ENCODE measurements around the gene RBM47. TPM values are rescaled to one million over a fixed set of nuclear protein-coding genes. Genes with fewer than 3 reads are reported as not detected.

The RBM47 gene
- total RNA-seq, 4 donors from 2014 or later = 13.3 to 38.3 (median 21.8) TPM

- intact Hi-C loops (cut with DNase I) = no loop called here
- H3K27me3 ChIP-seq = no peaks in the 10 kb centered on the region
- no peaks in the 10 kb centered on the region for H3K36me3 ChIP-seq
- no peak overlapping the region for H3K4me3 ChIP-seq
- H3K27ac ChIP-seq (replicated peaks in 1 of 4) = no peak overlapping the region
- TF ChIP-seq CTCF (IDR thresholded peaks at IDR 0.05) = no peak
- no peak for TF ChIP-seq POLR2A (IDR thresholded peaks at IDR 0.05; ENCODE audit: low read depth)
- TF ChIP-seq EP300 (IDR thresholded peaks at IDR 0.05) = no peak
- TF ChIP-seq POLR2AphosphoS5 (IDR thresholded peaks at IDR 0.05) = no peak
- no peaks in the 10 kb centered on the region for H3K4me1 ChIP-seq
- 85% methylated on average over 3 of the region's 3 CpGs for WGBS
- DNase-seq (ENCODE audit: extremely low spot score) = no peak
- peaks cover 0 to 3% (median 0%) of the 10 kb centered on the region in 4 donors for H3K9me3 ChIP-seq
These were observed 37.6 kb downstream of the RBM47 start for GRCh38 chr4:40592034-40592433.

GRCh38 chr4:40587826-40588225, 41.8 kb downstream of the RBM47 start:
- 73% methylated on average over 3 of the region's 3 CpGs for WGBS
- no peak for TF ChIP-seq POLR2A (IDR thresholded peaks at IDR 0.05; ENCODE audit: low read depth)
- TF ChIP-seq POLR2AphosphoS5 (IDR thresholded peaks at IDR 0.05) = no peak
- no peak for TF ChIP-seq EP300 (IDR thresholded peaks at IDR 0.05)
- TF ChIP-seq CTCF (IDR thresholded peaks at IDR 0.05) = no peak
- no peaks in the 10 kb centered on the region for H3K4me1 ChIP-seq
- H3K27me3 ChIP-seq = no peaks in the 10 kb centered on the region
- no peaks in the 10 kb centered on the region for H3K36me3 ChIP-seq
- DNase-seq (ENCODE audit: extremely low spot score) = no peak
- H3K27ac ChIP-seq (replicated peaks in 1 of 4) = peak overlapping the region in 1 of 4 donors; percentile 44
- H3K9me3 ChIP-seq = peaks cover 0 to 3% (median 0%) of the 10 kb centered on the region in 4 donors
- H3K4me3 ChIP-seq = no peak overlapping the region
- intact Hi-C loops (cut with DNase I) = no loop called here

GRCh38 chr4:40587351-40587750, 42.3 kb downstream of the RBM47 start:
- 88% methylated on average over 2 of the region's 2 CpGs for WGBS

DNA sequence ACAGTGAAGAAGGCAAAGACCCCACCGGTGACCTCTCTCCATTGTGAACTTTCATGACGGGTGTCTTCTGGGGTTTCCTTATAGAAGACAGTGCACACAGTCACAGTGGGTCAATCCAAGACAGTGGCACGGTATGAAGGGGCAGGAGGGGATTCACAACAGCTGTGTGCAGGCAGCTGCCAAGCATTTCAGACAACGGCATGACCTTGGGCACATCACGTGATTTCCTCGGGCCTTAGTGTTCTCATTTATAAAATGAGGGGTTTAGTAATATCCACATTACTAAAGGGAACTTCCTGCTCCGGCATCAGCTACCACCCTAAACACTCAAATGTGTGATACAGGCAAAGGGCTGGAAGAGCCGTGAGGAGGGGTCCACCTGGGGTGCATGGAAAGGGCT, 42.9 kb downstream of the RBM47 start:
- no peaks in the 10 kb centered on the region for H3K4me1 ChIP-seq
- no peaks in the 10 kb centered on the region for H3K36me3 ChIP-seq
- peak overlapping the region in 1 of 4 donors; percentile 44 for H3K27ac ChIP-seq (replicated peaks in 1 of 4)
- TF ChIP-seq POLR2AphosphoS5 (IDR thresholded peaks at IDR 0.05) (no peak), CTCF (IDR thresholded peaks at IDR 0.05) (no peak), EP300 (IDR thresholded peaks at IDR 0.05) (no peak), POLR2A (IDR thresholded peaks at IDR 0.05; ENCODE audit: low read depth) (no peak)
- 62% methylated on average over 8 of the region's 8 CpGs for WGBS
- peaks cover 0 to 3% (median 0%) of the 10 kb centered on the region in 4 donors for H3K9me3 ChIP-seq
- intact Hi-C loops (cut with DNase I) = no loop called here
- no peak for DNase-seq (ENCODE audit: extremely low spot score)
- no peak overlapping the region for H3K4me3 ChIP-seq
- no peaks in the 10 kb centered on the region for H3K27me3 ChIP-seq

More at GRCh38 chr4:40587351-40587750, 42.3 kb downstream of the RBM47 start:
- no peaks in the 10 kb centered on the region for H3K36me3 ChIP-seq
- H3K9me3 ChIP-seq = peaks cover 0 to 3% (median 0%) of the 10 kb centered on the region in 4 donors
- no peaks in the 10 kb centered on the region for H3K4me1 ChIP-seq
- H3K4me3 ChIP-seq = no peak overlapping the region
- TF ChIP-seq EP300 (IDR thresholded peaks at IDR 0.05) (no peak), POLR2A (IDR thresholded peaks at IDR 0.05; ENCODE audit: low read depth) (no peak), POLR2AphosphoS5 (IDR thresholded peaks at IDR 0.05) (no peak), CTCF (IDR thresholded peaks at IDR 0.05) (no peak)
- DNase-seq (ENCODE audit: extremely low spot score) = no peak
- H3K27me3 ChIP-seq = no peaks in the 10 kb centered on the region
- intact Hi-C loops (cut with DNase I) = no loop called here
- H3K27ac ChIP-seq (replicated peaks in 1 of 4) = peak overlapping the region in 2 of 4 donors; percentile 12 to 44

- intact Hi-C loops (cut with DNase I) = no loop called here
- Histone ChIP-seq H3K4me1 (no peaks in the 10 kb centered on the region), H3K4me3 (no peak overlapping the region), H3K27me3 (no peaks in the 10 kb centered on the region), H3K36me3 (no peaks in the 10 kb centered on the region), H3K9me3 (no peaks in the 10 kb centered on the region), H3K27ac (replicated peaks in 1 of 4) (no peak overlapping the region)
- TF ChIP-seq POLR2AphosphoS5 (IDR thresholded peaks at IDR 0.05) (no peak), EP300 (IDR thresholded peaks at IDR 0.05) (no peak), POLR2A (IDR thresholded peaks at IDR 0.05; ENCODE audit: low read depth) (no peak), CTCF (IDR thresholded peaks at IDR 0.05) (no peak)
- WGBS = 78% methylated on average over 2 of the region's 2 CpGs
- DNase-seq (ENCODE audit: extremely low spot score) = no peak
These were observed 43.6 kb downstream of the RBM47 start for GRCh38 chr4:40586034-40586433.

All from esophagus muscularis mucosa (tissue), 4 donors.